Endothelial cell of coronary artery (primary cell): Measurements from ENCODE around the gene ZEB2. TPM values are rescaled to one million over a fixed set of nuclear protein-coding genes. Genes with fewer than 3 reads are reported as not detected.

Experiments used
- total RNA-seq: library from RNA; depleted of rRNA; stranded (reverse); fragments of >200 nt; gene quantifications from 2 replicates; pipeline ENCODE4 v1.2.3, GENCODE V29; 2014

The ZEB2 gene
- 12.5 and 36.0 TPM in 2 replicates for total RNA-seq

DNA sequence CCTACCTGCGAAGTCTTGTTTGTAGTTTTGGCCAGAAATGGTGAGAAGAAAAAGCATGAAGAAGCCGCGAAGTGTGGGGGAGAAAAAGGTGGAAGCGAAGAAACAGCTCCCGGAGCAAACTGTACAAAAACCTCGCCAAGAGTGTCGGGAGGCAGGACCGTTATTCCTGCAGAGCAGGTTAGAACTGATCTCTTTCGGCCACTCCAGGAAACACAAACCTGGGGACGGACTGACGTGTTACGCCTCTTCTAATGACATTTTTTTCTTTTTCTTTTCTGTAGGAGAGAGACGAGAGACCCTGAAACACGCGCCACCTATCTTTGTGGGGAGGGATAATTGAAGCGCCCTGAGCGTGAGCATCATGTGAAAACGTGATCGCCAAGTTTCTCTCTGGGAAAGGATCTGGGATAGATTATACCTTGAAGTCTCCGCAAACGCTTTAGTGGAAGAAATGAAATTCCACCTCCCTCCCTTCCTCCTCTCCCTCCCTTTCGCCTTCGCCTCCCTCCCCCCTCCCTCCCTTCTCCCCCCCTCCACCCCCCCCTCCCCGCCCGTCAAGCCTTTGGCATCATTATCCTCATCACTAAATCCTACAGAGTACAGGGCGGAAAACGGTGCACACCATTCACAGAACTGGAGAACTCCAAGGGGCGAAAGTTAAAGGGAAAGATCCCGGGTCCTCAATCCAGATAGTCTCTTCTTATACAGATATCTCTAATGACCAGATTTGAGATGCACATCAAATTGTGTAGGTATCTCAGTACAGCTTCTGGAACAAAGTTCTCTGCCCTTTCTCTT lies at the start of gene ZEB2:
Gene ZEB2, minus strand, starts transcription at position 186 of the 798 bp plus-strand sequence. CDS start 2,769 bp downstream, outside the sequence.

